ENCODE measurements around the gene FNBP1.

DNA sequence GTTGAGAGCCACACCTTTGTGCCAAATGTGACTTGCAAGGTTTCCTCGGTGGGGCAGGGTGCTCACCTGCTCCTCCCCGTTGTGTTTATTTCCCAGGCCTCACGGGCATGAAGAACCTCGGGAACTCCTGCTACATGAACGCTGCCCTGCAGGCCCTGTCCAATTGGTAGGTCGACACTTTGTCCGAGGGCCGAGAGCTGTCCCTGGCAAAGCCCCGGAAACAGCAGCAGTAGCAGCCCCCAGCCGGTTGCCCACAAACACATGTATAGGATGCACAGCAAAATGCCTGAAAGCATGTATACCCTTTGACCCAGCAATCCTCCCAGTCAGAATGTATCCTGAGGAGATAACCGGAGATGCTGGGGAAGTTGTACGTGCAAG, 181.6 kb downstream of the FNBP1 start:
- TF ChIP-seq, protein P1, sequence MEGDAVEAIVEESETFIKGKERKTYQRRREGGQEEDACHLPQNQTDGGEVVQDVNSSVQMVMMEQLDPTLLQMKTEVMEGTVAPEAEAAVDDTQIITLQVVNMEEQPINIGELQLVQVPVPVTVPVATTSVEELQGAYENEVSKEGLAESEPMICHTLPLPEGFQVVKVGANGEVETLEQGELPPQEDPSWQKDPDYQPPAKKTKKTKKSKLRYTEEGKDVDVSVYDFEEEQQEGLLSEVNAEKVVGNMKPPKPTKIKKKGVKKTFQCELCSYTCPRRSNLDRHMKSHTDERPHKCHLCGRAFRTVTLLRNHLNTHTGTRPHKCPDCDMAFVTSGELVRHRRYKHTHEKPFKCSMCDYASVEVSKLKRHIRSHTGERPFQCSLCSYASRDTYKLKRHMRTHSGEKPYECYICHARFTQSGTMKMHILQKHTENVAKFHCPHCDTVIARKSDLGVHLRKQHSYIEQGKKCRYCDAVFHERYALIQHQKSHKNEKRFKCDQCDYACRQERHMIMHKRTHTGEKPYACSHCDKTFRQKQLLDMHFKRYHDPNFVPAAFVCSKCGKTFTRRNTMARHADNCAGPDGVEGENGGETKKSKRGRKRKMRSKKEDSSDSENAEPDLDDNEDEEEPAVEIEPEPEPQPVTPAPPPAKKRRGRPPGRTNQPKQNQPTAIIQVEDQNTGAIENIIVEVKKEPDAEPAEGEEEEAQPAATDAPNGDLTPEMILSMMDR (IDR thresholded peaks at IDR 0.05) = no peak
- no peak for TF ChIP-seq POLR2A (IDR thresholded peaks at IDR 0.05)
